Uterus (tissue), 4 donors: ENCODE measurements around the gene ZDHHC18. TPM values are rescaled to one million over a fixed set of nuclear protein-coding genes. Genes with fewer than 3 reads are reported as not detected.

Experiments
- DNase-seq, 2 donors: peaks; one replicate each; pipeline ENCODE4 v3.0.0-alpha.2; 2019 to 2020
- H3K27ac ChIP-seq, 2 donors: fragments of 200-600 bp; sonication (generic); 1 replicate in 1 of 2; 2 replicates in 1 of 2; pipeline ENCODE4 v1.5.1; 2016 to 2018
- H3K27me3 ChIP-seq, 2 donors: fragments of 200-600 bp; sonication (generic); one replicate each; pipeline ENCODE4 v1.5.1; 2018 to 2019; ENCODE audit warnings: control low read depth in 1 of 2
- H3K36me3 ChIP-seq, 2 donors: fragments of 200-600 bp; sonication (generic); one replicate each; pipeline ENCODE4 v1.5.1; 2019; ENCODE audit warnings: control low read depth in 1 of 2
- H3K4me1 ChIP-seq, 2 donors: fragments of 200-600 bp; sonication (generic); one replicate each; pipeline ENCODE4 v1.5.1; 2018 to 2019; ENCODE audit warnings: control low read depth in 1 of 2
- H3K4me3 ChIP-seq, 2 donors: fragments of 200-600 bp; sonication (generic); 1 replicate in 1 of 2; 2 replicates in 1 of 2; pipeline ENCODE4 v1.5.1; 2018 to 2019; ENCODE audit warnings: mild to moderate bottlenecking in 1 of 2
- H3K9me3 ChIP-seq, 2 donors: fragments of 200-600 bp; sonication (generic); one replicate each; pipeline ENCODE4 v1.5.1; 2019; ENCODE audit warnings: control low read depth in 1 of 2
- CTCF ChIP-seq, 4 experiments: fragments of 200-600 bp in 2 of 4; fragments of 450-650 bp in 2 of 4; sonication (generic) in 2 of 4; IDR thresholded peaks; one replicate each; pipeline ENCODE4 v1.5.1; 2016 to 2019; ENCODE audit warnings: antibody characterized with exemption in 4 of 4, mild to moderate bottlenecking in 2 of 4, moderate library complexity in 1 of 4
- POLR2A ChIP-seq, 2 donors: fragments of 450-650 bp; IDR thresholded peaks; one replicate each; pipeline ENCODE4 v1.6.1; 2016; ENCODE audit warnings: antibody characterized with exemption in 2 of 2, mild to moderate bottlenecking in 1 of 2, moderate library complexity in 1 of 2
- intact Hi-C: fragments of 100-400 bp; cut with DNase I; formaldehyde crosslinking; loops from one replicate; pipeline ENCODE4 v1.15.1; 2023; ENCODE audit warnings: low total_unique reads
- small RNA-seq: library from RNA; depleted of rRNA; stranded (forward); fragments of <200 nt; gene quantifications from one replicate; pipeline ENCODE3, GENCODE V24; 2016
- total RNA-seq, 4 donors: library from RNA; depleted of rRNA in 3 of 4; stranded (reverse); fragments of >200 nt in 3 of 4; gene quantifications; one replicate each; pipeline versions ENCODE4 v1.1.0 to v1.2.4, GENCODE V29; 2014 to 2023
- donor health status: DM: yes; HTN: yes; CAD: no.

Gene ZDHHC18
- total RNA-seq, 4 donors from 2014 or later, result 1.2 to 19.8 (median 8.0) TPM

- Histone ChIP-seq H3K9me3 (no peaks in the 10 kb centered on the region), H3K27me3 (no peaks in the 10 kb centered on the region), H3K36me3 (no peaks in the 10 kb centered on the region), H3K4me3 (peak within 1 kb of the TSS; percentile 77), H3K4me1 (no peaks in the 10 kb centered on the region), H3K27ac (peak within 1 kb of the TSS; percentile 80 to 89)
- TF ChIP-seq CTCF (IDR thresholded peaks at IDR 0.05) (no peak), POLR2A (IDR thresholded peaks at IDR 0.05) (peak in 1 of 2 donors; percentile 43)
- intact Hi-C loops, result no loop called here
- DNase-seq, result peak; percentile 93 to 94
Measured at GRCh38 chr1:26900001-26900814, 73.7 kb downstream of the ZDHHC18 start, which contains the start of gene GPATCH3. Gene GPATCH3, minus strand, starts transcription at chr1:26900467. Its CDS starts 25 bp downstream, at chr1:26900442.

GRCh38 chr1:26900815-26901511, 74.5 kb downstream of the ZDHHC18 start:
- H3K27ac ChIP-seq, result peak overlapping the region; percentile 80 to 89
- peak overlapping the region; percentile 77 for H3K4me3 ChIP-seq
- TF ChIP-seq POLR2A (IDR thresholded peaks at IDR 0.05) (no peak), CTCF (IDR thresholded peaks at IDR 0.05) (no peak)
- no peaks in the 10 kb centered on the region for H3K36me3 ChIP-seq
- H3K27me3 ChIP-seq, result no peaks in the 10 kb centered on the region
- intact Hi-C loops, result no loop called here
- H3K4me1 ChIP-seq, result no peaks in the 10 kb centered on the region
- H3K9me3 ChIP-seq, result no peaks in the 10 kb centered on the region
- DNase-seq, result no peak

Small RNA genes within 50 kb of the gene (small RNA-seq; reads per million reads assigned to genes)
- gene RN7SL165P, result not detected

Other genes starting within 250 kb of the ZDHHC18 start
- 100 to 1,000 TPM in 1 of 4 donors, 10 to 100 TPM in 3; 16.7 to 119 (median 41.2) TPM for gene ARID1A, start 130.7 kb upstream of the ZDHHC18 start, total RNA-seq
- 10 to 100 TPM in 2 of 4 donors, 1 to 10 TPM in 2; 9.5 to 20.3 (median 12.4) TPM for gene PIGV, start 38.7 kb upstream of the ZDHHC18 start, total RNA-seq
- under 1 TPM in 2 of 4 donors, not detected in 2; 0.55 to 0.83 TPM for gene SFN, start 36.5 kb downstream of the ZDHHC18 start, total RNA-seq
- 10 to 100 TPM in 3 of 4 donors, 1 to 10 TPM in 1; 3.5 to 21.7 (median 11.4) TPM for gene GPN2, start 63.6 kb downstream of the ZDHHC18 start, total RNA-seq
- gene GPATCH3, start 73.8 kb downstream of the ZDHHC18 start, total RNA-seq, result 10 to 100 TPM in 2 of 4 donors, 1 to 10 TPM in 2; 1.3 to 15.9 (median 7.0) TPM
- gene NR0B2, start 87.3 kb downstream of the ZDHHC18 start, total RNA-seq, result not detected
- gene NUDC, start 95.1 kb downstream of the ZDHHC18 start, total RNA-seq, result 100 to 1,000 TPM in 1 of 4 donors, 10 to 100 TPM in 3; 20.6 to 133 (median 41.0) TPM
- 1 to 10 TPM in 1 of 4 donors, not detected in 3; 1.9 TPM for gene KDF1, start 133.8 kb downstream of the ZDHHC18 start, total RNA-seq
- 10 to 100 TPM in 2 of 4 donors, 1 to 10 TPM in 2; 1.5 to 11.9 (median 7.2) TPM for gene TRNP1, start 167.0 kb downstream of the ZDHHC18 start, total RNA-seq
- gene TENT5B, start 186.2 kb downstream of the ZDHHC18 start, total RNA-seq, result 10 to 100 TPM in 2 of 4 donors, 1 to 10 TPM in 2; 3.2 to 30.0 (median 11.9) TPM